DMS 273 (cell line): ENCODE measurements around the gene ABR.
A peak's percentile ranks its signal among the peaks of the same experiment; 100 is the strongest.
"Not testable (repeated sequence)": the region's sequence is repeated elsewhere in the genome, so short reads cannot be mapped to it uniquely, and the experiment has no call there.

Experiments used
- DNase-seq: peaks from one replicate; lab custom pipeline; 2025; ENCODE audit not compliant: unreplicated experiment; lab: John Stamatoyannopoulos, UW

Gene ABR

GRCh38 chr17:1097972-1098744 is 81.6 kb downstream of the ABR start:
- DNase-seq, result not testable (repeated sequence)

- no peak for DNase-seq
These were observed 83.6 kb downstream of the ABR start for GRCh38 chr17:1096215-1096614.

- DNase-seq, result no peak
These were observed 84.0 kb downstream of the ABR start for GRCh38 chr17:1095853-1096173.

GRCh38 chr17:1095090-1095852 is 84.5 kb downstream of the ABR start:
- DNase-seq, result no peak

GRCh38 chr17:1094591-1094990 is 85.2 kb downstream of the ABR start:
- no peak for DNase-seq

- peak; percentile 34 for DNase-seq
These were observed 87.9 kb downstream of the ABR start for GRCh38 chr17:1091900-1092299.

- no peak for DNase-seq
These were observed 88.6 kb downstream of the ABR start for GRCh38 chr17:1091190-1091534.

- no peak for DNase-seq
These were observed 89.2 kb downstream of the ABR start for GRCh38 chr17:1090465-1091189.

GRCh38 chr17:1089915-1090314 is 89.9 kb downstream of the ABR start:
- no peak for DNase-seq

- peak; percentile 80 for DNase-seq
These were observed 92.2 kb downstream of the ABR start for GRCh38 chr17:1087381-1088241.

GRCh38 chr17:1083451-1084187 is 96.2 kb downstream of the ABR start:
- DNase-seq, result no peak

GRCh38 chr17:1082579-1082978 is 97.2 kb downstream of the ABR start:
- no peak for DNase-seq

GRCh38 chr17:1078831-1079561 is 100.8 kb downstream of the ABR start:
- peak; percentile 43 for DNase-seq

- DNase-seq, result no peak
These were observed 101.6 kb downstream of the ABR start for GRCh38 chr17:1077986-1078711.

GRCh38 chr17:1077581-1077985 is 102.2 kb downstream of the ABR start:
- no peak for DNase-seq

- no peak for DNase-seq
These were observed 102.8 kb downstream of the ABR start for GRCh38 chr17:1076982-1077302.

- DNase-seq, result no peak
These were observed 103.3 kb downstream of the ABR start for GRCh38 chr17:1076299-1076981.

GRCh38 chr17:1074886-1075605 is 104.7 kb downstream of the ABR start:
- peak; percentile 61 for DNase-seq
